ENCODE data around the gene C2CD4C. TPM values are rescaled to one million over a fixed set of nuclear protein-coding genes. Genes with fewer than 3 reads are reported as not detected.

C2CD4C gene
- total RNA-seq, 1 donor from 2014 or later: 2.2 TPM

GRCh38 chr19:369876-370275, 39.1 kb downstream of the C2CD4C start:
- intact Hi-C loops (cut with DNase I): no loop called here
- H3K4me3 ChIP-seq: no peak overlapping the region
- no peaks in the 10 kb centered on the region for H3K36me3 ChIP-seq
- TF ChIP-seq POLR2A (IDR thresholded peaks at IDR 0.05) (no peak), POLR2AphosphoS5 (IDR thresholded peaks at IDR 0.05; ENCODE audit: insufficient read depth in 1 of 2, low read depth in 1 of 2) (no peak), CTCF (IDR thresholded peaks at IDR 0.05) (no peak)
- no peak for DNase-seq (ENCODE audit: extremely low spot score in 2 of 2)
- H3K4me1 ChIP-seq: peaks cover 6% of the 10 kb centered on the region
- no peaks in the 10 kb centered on the region for H3K27me3 ChIP-seq
- no peak overlapping the region for H3K27ac ChIP-seq
- H3K9me3 ChIP-seq: no peaks in the 10 kb centered on the region

- Histone ChIP-seq H3K27ac (no peak overlapping the region), H3K27me3 (no peaks in the 10 kb centered on the region), H3K9me3 (no peaks in the 10 kb centered on the region), H3K4me3 (no peak overlapping the region), H3K36me3 (no peaks in the 10 kb centered on the region), H3K4me1 (no peaks in the 10 kb centered on the region)
- no peak for DNase-seq (ENCODE audit: extremely low spot score in 2 of 2)
- no peak for TF ChIP-seq POLR2AphosphoS5 (IDR thresholded peaks at IDR 0.05; ENCODE audit: insufficient read depth in 1 of 2, low read depth in 1 of 2)
- no peak for TF ChIP-seq CTCF (IDR thresholded peaks at IDR 0.05)
- TF ChIP-seq POLR2A (IDR thresholded peaks at IDR 0.05): no peak
- intact Hi-C loops (cut with DNase I): no loop called here
These were observed 39.7 kb downstream of the C2CD4C start for GRCh38 chr19:369256-369655.

- no peaks in the 10 kb centered on the region for H3K4me1 ChIP-seq
- DNase-seq (ENCODE audit: extremely low spot score in 2 of 2): no peak
- TF ChIP-seq POLR2AphosphoS5 (IDR thresholded peaks at IDR 0.05; ENCODE audit: insufficient read depth in 1 of 2, low read depth in 1 of 2): no peak
- TF ChIP-seq CTCF (IDR thresholded peaks at IDR 0.05): no peak
- no peak for TF ChIP-seq POLR2A (IDR thresholded peaks at IDR 0.05)
- H3K9me3 ChIP-seq: no peaks in the 10 kb centered on the region
- intact Hi-C loops (cut with DNase I): no loop called here
- no peak overlapping the region for H3K4me3 ChIP-seq
- no peak overlapping the region for H3K27ac ChIP-seq
- H3K36me3 ChIP-seq: no peaks in the 10 kb centered on the region
- H3K27me3 ChIP-seq: no peaks in the 10 kb centered on the region
These were observed 40.3 kb downstream of the C2CD4C start for GRCh38 chr19:368630-369024.

GRCh38 chr19:367963-368629, 40.9 kb downstream of the C2CD4C start:
- TF ChIP-seq POLR2A (IDR thresholded peaks at IDR 0.05) (no peak), CTCF (IDR thresholded peaks at IDR 0.05) (no peak), POLR2AphosphoS5 (IDR thresholded peaks at IDR 0.05; ENCODE audit: insufficient read depth in 1 of 2, low read depth in 1 of 2) (no peak)
- Histone ChIP-seq H3K27me3 (no peaks in the 10 kb centered on the region), H3K4me1 (no peaks in the 10 kb centered on the region), H3K9me3 (no peaks in the 10 kb centered on the region), H3K4me3 (no peak overlapping the region), H3K27ac (no peak overlapping the region), H3K36me3 (no peaks in the 10 kb centered on the region)
- no peak for DNase-seq (ENCODE audit: extremely low spot score in 2 of 2)
- intact Hi-C loops (cut with DNase I): no loop called here

DNA sequence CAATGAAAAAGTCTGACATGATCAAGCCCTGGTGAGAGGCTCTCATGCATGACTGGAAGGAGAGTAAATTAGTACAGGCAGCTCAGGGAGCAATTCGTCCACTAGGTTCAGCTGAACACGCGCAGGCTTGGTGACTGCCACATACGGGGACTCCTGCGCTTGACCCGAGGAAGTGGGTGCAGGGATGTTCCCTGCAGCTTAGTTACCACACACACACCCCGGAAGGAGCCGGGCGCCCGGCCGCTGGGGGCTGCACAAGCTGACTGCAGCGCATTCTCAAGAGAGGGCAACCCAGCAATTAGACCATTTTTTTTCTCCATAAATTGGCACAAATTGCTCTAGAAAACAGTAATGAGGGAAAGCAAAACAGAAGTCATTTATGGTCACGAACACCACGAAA, 41.4 kb downstream of the C2CD4C start:
- TF ChIP-seq POLR2AphosphoS5 (IDR thresholded peaks at IDR 0.05; ENCODE audit: insufficient read depth in 1 of 2, low read depth in 1 of 2): no peak
- no peak for TF ChIP-seq POLR2A (IDR thresholded peaks at IDR 0.05)
- no peak for TF ChIP-seq CTCF (IDR thresholded peaks at IDR 0.05)
- H3K27ac ChIP-seq: no peak overlapping the region
- intact Hi-C loops (cut with DNase I): no loop called here
- no peaks in the 10 kb centered on the region for H3K27me3 ChIP-seq
- DNase-seq (ENCODE audit: extremely low spot score in 2 of 2): no peak
- no peaks in the 10 kb centered on the region for H3K4me1 ChIP-seq
- no peak overlapping the region for H3K4me3 ChIP-seq
- H3K9me3 ChIP-seq: no peaks in the 10 kb centered on the region
- no peaks in the 10 kb centered on the region for H3K36me3 ChIP-seq
